Activated CD8-positive, alpha-beta memory T cell treated with anti-CD3 and anti-CD28 coated beads, Interleukin-2, amount 50 U/mL, for 48 hours (primary cell): ENCODE results near the gene SLC28A3.

ENCODE experiments used
- DNase-seq: peaks from one replicate; pipeline ENCODE4 v3.0.0-alpha.2; 2020

SLC28A3 gene

DNA sequence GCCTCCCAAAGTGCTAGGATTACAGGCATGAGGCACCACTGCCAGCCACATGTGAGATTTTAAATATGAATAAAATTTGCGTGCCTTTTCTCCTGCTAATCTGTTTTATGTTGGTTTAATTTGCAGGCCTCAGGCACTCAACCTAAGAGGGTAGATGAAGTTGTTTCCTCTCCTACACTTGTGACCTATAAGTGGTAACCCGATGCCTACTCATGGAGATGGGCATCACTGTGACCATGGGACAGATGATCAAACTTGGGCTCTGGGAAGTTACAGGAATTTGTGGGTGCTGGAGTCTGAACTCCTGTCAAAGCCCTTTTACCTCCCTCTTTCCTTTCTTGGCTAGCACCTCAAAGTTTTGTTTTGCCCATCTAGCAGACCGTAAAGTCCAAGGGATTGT lies 1.1 kb downstream of the SLC28A3 start:
- no peak for DNase-seq

DNA sequence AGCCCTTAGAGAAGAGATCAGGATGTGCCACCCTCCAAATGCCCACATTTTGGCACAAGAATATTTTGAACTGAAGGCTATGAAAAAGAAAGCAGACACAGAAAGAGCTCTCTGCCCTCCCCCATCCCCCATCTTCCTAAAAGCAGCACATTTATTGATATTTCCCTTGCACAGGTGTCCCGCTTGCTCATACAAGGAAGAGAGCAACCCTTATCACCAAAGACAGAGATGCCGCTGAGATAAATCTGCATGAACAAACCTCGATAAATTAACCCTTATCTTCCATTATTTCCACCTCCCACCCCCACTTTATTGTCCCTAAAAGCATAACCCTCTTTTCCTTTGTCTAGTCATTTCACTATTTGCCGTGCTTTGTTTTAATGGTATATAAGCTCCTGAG lies 1.8 kb downstream of the SLC28A3 start:
- DNase-seq: no peak

DNA sequence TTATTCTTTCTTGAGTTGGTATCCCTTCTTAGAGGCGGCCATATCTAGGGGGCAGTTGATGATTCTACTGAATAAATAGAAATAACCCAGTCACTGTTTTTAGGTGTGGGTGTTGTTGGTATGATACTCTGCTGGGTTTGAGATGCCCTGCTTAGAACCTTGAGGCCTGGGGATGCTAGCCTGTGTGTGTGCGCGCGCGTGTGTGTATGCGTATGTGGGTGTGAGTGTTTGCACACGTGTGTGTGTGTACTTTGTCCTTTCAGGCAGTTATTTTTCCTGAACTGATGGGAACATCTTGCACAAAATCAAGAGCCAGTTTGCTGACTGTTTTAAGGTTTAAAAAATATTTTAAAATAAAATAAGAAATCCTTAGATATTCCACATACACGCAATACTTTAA lies 3.3 kb downstream of the SLC28A3 start:
- DNase-seq: no peak

DNA sequence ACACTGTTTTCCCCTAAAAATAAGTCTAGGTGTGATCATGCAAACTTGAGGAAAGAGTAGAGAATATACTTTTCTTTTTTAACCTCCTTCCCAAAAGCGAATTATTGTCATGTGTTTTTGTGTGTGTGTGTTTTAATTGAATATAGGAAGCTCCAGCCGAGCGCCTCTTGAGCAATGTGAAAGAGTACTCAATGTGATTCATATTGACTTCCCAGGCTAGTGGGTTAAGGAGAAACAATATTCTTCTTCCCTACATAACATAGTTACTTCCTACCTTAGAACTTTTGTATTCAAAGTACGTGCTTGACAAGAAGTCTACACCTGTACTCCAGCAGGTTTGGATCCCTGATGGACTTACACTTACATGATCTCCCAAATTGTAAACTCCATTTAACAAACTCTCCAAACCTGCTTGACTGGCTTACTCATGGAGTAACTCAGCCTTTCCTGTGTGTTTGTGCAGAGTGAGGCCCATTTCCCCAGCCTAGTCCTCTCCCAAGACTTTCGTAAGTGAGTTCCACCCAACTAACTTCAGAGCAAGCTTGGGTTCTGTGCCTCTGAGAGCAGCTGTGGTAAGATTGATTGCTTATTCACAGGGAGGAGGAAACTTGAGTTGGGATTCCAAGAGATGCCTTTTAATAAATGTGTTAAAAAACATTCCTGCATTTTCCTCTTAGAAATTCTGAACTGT lies 9.3 kb downstream of the SLC28A3 start:
- no peak for DNase-seq

DNA sequence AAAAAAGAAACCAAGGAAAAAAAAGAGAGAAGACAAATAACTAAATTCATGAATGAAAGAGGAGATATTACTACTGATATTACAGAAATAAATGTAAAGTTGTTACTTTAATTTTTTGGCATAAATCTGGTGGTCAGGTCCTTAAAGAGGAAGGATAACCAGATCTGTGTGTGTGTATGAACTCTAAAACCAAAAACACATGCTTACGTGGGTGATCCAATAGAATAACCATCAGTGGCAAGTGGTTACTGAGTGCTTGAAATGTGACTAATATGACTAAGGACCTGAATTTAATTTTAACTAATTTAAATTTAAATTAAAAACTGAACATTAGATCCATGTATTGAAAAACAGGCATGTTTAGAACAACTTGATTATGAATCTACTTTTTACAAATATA lies 10.3 kb downstream of the SLC28A3 start:
- DNase-seq: no peak

DNA sequence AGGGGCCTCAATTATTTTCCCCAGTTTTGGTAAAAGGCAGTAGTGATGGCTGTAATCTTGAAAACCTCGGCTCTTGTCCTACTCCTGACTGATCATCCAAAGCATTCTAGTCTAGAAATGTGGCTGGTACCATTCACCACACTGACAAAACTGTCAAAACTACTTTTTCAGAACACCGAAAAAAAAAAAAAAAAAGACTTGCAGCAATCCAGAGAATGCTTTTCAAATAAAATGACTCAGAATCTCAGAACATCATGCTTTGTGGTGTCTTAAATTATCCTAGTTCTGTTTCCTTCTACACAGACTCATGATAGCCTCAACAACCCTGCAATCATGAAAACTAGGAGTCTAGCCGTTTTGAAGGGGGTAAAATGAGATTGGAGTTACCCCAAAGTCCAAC lies 13.4 kb downstream of the SLC28A3 start:
- DNase-seq: no peak

DNA sequence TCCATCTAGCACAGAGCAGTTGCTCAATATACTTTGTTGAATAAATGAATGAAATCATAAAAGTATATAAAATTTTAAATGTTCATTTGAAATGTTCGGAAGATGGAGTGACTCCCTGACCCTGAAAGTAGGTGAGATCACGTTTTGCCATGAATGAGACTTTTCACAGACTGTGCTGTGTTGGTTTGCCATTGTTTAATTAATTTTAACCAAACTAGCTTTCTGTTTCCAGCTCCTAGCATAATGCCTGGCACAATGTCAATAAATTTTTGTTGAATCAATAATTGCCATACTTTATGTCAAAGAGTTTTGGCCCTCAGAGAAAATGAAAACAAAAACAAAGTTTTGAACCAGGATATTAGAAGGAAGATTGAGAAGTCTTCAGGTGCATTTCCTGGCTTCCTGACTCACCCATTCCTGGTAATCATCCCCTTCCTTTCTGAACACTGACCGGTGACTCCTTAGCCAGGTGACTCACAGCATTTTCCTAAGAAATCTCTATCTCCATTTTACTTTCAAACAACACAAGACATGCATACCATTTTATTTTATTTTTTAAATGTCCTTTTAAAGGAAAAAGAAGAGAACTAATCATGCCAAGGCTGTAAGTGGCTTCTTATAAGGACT lies 15.1 kb downstream of the SLC28A3 start:
- DNase-seq: no peak

DNA sequence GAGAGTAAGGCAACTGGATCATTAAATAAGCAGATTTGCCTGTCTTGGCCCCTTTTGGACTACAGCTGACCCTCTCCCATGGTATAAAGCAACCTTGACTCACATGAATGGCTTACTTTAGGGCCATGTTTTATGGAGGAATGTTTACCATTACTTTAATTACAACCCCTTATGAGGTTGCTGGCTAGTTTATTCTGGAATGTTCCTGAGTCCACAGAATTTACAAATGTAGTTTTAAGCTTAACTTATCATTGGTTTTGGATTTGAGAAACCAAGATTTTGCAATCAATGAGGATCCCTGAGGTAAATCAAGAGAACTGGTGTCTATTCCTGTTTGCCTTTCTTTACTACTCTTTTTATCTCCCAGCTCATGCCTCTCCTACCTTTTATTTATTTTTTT lies 15.7 kb downstream of the SLC28A3 start:
- DNase-seq: no peak

DNA sequence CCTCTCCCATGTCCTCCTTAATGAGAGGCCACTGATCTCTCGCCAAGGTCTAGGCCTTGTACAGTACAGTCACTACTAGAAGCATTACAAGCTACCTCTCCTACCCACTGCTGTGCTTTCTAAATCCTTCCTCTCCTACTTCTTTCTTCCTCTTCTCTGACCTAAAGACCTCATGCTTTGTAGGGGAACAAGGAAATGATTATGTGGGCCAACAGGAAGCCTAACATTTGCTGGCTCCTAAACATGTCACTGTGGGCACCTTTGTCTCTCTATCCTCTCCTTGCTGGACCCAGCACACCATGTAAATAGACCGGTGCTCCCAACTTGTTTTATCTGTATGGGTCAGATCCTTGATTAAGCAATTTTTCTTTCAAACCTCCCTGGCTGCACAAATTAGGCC lies 16.7 kb downstream of the SLC28A3 start:
- DNase-seq: no peak

DNA sequence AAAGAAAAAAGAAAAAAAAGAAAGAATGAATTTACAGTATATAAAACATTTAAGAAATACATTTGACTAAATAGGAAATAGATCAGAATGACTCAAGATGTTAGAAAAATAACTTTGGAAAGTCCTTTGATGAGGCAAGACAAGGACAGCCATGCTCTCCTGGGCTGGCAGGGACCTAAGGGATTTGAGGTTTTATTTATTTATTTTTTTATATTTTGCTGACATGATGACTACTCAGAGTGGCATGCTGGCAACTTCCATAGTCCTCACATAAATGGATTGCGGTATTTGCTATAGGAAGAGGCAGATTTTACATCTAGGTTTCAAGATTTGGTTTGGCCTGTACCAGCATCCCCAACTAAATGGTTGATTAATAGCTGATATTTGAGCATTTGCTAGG lies 17.7 kb downstream of the SLC28A3 start:
- DNase-seq: no peak

DNA sequence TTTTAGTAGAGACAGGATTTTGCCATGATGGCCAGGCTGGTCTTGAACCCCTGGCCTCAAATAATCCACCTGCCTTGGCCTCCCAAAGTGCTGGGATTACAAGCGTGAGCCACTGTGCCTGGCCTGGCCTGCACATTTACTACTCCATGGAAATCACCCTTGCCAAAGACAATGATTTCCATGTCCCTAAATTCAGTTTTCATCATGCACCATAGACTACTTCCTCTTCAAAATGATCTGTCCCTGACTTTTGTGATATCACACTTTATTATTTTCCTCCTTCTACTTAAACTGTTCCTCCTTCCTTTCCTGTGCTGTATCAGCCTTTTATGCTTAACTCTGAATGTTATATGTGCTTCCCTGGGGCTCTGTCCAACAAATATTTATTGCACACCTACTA lies 20.3 kb downstream of the SLC28A3 start:
- DNase-seq: no peak

DNA sequence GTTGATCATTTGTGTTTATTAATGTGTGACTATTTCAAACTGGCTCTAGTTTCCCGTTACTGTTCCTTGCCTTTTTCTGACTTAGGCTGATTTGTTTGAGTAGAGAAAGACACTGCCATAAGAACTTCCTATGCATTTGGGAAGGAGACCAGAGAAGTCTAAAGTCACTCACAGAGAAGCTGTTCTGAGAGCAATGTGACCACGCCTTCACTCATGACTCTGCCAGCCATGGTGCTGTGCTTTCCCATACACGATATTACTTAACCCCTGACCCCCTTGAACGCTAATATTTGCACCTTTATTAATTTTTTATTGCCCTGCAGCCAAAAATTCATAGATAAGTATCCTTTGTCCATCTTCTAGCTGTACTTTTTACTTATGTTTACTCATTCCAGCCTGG lies 20.9 kb downstream of the SLC28A3 start:
- DNase-seq: no peak

DNA sequence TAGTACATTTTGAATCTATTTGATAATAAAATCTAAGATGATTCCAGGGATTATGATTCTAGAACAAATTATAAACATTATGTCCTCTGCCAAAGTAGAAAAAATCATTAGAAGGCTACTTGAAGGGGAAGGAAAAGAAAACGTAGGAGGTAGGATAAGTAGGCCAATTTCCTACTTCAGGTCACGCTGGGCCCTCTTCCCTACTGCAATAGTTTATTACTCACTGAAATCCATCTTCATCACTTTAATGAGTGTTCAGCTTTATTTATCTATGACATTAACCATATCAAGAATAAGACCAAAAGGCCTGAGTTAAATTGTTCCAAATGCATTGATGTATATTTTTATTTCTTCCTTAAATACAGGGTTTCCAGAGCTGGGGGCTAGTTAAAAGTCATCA lies 21.6 kb downstream of the SLC28A3 start:
- no peak for DNase-seq

DNA sequence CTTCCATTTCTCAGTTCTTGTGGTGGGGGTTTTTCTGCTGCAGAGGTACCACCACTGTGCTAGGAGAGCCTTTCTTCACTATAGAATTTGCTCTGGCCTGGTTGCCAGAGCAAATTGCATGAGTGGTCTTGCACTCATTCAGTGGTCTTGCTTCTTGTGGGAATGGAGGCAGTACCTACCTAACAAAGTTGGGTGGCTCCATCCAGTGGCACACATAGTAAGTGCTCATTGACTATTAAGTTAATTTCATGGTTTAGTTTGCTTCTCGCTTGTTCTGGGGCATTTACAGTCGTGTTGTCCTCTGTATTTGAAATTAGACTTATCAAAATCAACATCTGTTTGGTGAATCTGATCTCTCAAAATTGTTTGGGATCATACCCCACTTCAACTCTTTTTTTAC lies 23.0 kb downstream of the SLC28A3 start:
- DNase-seq: no peak

DNA sequence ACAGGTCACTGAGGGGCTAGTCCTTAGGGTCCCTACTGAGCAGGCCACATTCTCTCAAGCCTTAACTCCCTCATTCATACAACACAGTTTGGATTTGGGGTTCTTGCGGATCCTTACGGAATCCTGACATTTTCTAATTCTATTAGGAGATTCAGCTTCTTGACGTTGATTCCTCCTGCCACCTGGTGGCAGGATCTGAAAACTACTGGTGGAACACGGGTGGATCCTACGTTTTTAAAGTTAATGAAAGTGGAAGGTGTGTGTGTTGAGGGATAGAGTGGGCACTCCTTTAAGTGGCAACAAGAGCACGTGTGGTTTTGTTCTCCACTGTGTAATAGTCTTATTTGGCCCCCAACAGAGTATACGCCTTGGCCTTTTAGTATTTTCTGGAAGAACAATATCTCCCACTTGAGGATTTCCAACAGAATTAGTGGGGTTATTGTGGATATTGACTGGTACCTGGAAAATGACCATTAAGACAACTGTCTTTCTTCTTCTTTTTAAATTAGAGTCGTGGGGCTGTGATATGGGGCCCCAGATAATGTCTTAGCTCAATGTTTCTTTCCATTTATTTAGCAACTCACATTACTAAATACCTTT lies 25.2 kb downstream of the SLC28A3 start:
- peak; percentile 67 for DNase-seq

DNA sequence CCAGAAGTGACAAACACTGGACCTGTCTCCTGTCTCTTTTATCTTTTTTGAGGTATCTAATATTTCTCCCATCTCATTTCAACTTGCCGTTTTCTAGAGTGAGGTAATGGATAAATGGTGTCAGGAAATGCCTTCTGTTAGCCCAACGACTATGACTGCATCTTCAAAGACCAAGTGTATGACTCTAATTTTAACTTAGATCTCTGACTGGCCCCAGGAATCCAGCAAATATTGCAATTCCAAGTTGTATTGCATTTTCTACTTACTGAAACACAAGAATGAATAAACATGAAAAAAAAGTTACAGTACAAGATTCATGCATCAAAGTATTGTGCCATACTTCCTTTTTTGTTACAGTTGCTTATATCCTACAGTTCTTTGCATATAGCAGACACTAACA lies 26.3 kb downstream of the SLC28A3 start:
- no peak for DNase-seq

DNA sequence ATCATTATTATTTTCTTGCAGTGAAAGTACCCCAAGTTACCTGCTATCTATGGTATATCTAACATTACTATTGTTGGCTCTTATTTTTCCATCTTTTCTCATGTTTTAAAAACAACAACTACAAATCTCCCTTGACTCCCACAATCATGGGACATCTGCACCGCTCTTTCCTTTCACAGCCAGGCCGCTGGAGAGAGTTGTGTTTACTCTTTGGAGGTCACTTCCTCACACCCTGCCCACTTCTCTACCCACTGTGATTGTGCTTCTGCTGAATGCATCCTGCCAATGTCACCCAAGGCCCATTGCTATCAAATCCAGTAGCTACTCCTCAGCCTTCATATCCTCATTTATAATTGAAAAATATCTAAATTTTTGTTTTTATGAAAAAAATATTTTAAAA lies 29.7 kb downstream of the SLC28A3 start:
- no peak for DNase-seq

DNA sequence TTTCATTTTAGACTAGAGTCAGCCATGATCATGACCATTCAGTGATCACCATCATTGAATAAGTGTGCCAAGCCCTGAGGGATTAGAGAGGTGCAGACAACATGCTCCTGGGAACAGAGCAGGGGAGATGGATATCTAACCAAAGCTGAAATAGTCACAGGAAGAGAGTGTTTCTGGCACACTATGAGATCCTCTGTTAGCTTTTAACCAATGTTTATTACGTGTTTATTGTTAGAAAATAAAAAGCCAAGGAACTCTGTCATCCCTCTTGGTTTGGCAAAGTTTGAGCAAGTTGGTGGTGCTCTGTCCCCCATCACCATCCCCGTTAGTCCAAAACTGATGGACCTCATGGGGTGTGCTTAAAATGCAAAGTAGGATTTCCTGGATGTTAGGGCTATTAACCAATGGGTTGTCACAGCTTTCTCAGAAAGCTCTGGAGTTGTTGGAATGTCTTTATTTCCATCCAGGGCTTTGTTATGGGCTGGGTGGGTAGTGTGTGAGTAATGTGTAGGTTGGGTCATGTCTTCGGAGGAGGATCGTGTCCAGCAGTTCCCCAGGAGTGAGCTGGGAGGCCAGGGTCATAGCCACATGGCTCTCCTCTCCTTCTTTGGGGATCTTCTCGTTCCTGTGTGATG lies 34.9 kb downstream of the SLC28A3 start:
- DNase-seq: no peak

DNA sequence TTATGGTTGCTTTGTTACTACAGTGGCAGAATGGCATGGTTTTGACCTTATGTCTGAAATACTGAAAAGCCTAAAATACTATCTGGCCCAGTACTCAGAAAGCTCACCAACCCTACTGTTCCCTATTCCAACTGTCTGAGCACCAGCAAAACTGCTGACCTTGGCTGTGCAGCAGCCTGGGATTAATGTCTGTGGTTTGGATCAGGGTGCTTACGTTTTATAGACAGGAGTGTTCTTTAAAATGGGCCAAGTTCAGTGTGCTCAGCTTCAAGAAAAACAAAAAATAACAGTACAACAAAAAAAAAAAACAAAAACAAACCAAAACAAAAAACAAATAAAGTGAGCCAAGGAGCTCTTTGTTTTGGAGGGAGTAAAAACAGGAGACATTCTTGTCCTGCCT lies 36.4 kb downstream of the SLC28A3 start:
- DNase-seq: no peak

DNA sequence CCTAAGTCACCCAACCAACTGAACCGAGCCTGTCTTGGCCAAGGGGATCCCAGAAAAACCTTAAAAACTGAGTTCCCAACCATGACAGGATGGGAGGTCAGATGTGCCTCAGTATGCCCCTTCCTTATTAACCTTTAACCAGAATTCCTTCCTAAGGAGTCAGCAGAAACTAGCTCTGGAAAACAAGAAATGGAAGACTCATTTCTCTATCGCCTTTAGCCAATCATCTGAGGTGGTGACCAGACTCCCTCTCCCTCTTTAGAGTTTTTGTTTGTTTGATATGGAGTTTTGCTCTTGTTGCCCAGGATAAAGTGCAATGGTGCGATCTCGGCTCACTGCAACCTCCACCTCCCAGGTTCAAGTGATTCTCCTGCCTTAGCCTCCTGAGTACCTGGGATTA lies 37.5 kb downstream of the SLC28A3 start:
- no peak for DNase-seq

DNA sequence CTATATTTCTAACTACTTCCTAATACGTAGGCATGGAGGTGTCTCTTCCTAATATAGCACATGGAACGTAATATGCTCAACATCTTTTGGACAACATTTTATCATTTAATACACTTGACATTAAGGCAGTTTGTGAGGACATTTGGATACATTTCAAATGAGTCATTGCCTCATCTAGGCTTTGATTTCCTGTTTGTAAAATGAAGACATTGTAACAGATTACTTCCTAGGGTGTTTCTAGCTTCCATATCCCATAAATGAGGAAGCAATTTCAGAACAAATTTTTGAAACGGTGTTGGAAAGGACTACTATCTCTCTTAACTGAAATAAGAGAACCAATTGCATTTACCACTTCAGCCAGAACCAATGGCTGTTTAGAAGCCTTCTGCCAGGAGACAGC lies 38.7 kb downstream of the SLC28A3 start:
- DNase-seq: no peak

DNA sequence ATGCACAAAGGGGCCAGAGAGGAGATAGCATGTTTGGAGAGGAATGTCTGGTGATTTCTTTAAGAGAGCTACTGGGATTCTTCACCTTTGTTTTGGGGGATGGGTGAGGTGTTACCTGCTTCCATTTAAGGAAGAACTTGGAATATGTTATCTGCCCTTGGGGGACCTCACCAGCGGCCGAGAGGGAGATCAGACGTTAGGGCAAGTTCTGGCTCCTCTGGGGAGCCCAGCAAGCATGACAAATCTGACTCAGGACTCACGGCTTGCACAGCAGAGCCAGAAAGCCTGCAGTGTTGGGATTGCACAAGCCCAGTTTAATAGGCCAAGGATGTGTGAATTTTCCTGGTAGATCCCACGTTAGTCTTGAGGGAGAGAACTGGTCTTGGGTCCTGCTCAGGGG lies 40.3 kb downstream of the SLC28A3 start:
- DNase-seq: no peak

DNA sequence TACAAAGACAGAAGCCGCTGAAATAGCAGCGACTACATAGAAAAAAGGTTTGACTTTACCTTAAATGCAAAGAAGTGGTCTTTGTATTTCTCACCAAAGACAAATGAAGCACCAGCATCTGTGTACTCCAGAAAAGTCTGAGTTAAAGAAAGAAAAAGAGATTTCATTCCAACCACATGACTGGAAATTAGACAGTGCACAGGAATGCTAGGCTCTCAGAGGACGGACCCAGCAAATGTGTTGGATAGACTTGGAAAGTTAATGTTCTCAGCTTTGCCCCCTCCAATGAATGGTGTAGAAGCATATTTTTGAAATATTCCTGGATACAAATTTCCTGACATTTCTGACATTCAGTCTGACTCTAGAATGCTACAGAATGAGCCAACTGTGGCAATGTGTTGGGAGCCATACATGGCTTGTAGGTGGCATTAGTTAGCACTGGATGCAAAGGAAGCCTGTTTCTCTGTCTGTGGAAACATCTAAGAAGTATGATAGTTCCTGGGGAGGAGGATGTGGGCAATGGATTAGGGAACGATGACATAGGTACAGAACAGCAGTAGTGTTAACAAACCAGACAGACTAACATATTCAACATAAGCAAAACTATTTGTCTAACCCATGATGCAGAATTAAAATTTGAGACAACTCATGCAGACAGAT lies 43.3 kb downstream of the SLC28A3 start:
- DNase-seq: no peak
